Measurements from ENCODE around the gene USP13.
"Not testable (repeated sequence)": the region's sequence is repeated elsewhere in the genome, so short reads cannot be mapped to it uniquely, and the experiment has no call there.

The USP13 gene

GRCh38 chr3:179655236-179655635, 2.4 kb downstream of the USP13 start:
- no peak for DNase-seq

GRCh38 chr3:179658606-179659005, 5.8 kb downstream of the USP13 start:
- no peak for DNase-seq

- DNase-seq: no peak
Measured at GRCh38 chr3:179660872-179661271, 8.0 kb downstream of the USP13 start.

- no peak for DNase-seq
Measured at GRCh38 chr3:179661777-179662176, 8.9 kb downstream of the USP13 start.

GRCh38 chr3:179663093-179663492, 10.3 kb downstream of the USP13 start:
- no peak for DNase-seq

- no peak for DNase-seq
Measured at GRCh38 chr3:179666030-179666429, 13.2 kb downstream of the USP13 start.

- DNase-seq: no peak
Measured at GRCh38 chr3:179666436-179667035, 13.7 kb downstream of the USP13 start.

- no peak for DNase-seq
Measured at GRCh38 chr3:179668429-179668828, 15.6 kb downstream of the USP13 start.

GRCh38 chr3:179670311-179670710, 17.5 kb downstream of the USP13 start:
- no peak for DNase-seq

GRCh38 chr3:179671309-179671708, 18.5 kb downstream of the USP13 start:
- no peak for DNase-seq

GRCh38 chr3:179671747-179672242, 19.0 kb downstream of the USP13 start:
- DNase-seq: no peak

GRCh38 chr3:179672918-179673317, 20.1 kb downstream of the USP13 start:
- no peak for DNase-seq

- no peak for DNase-seq
Measured at GRCh38 chr3:179673523-179673922, 20.7 kb downstream of the USP13 start.

GRCh38 chr3:179676081-179676480, 23.2 kb downstream of the USP13 start:
- no peak for DNase-seq

GRCh38 chr3:179677884-179678283, 25.0 kb downstream of the USP13 start:
- no peak for DNase-seq

- no peak for DNase-seq
Measured at GRCh38 chr3:179681492-179682263, 28.8 kb downstream of the USP13 start.

GRCh38 chr3:179682426-179683080, 29.7 kb downstream of the USP13 start:
- DNase-seq: no peak

- not testable (repeated sequence) for DNase-seq
Measured at GRCh38 chr3:179683286-179683685, 30.4 kb downstream of the USP13 start.

GRCh38 chr3:179687967-179688535, 35.2 kb downstream of the USP13 start:
- DNase-seq: peak in 1 of 5 experiments; percentile 79

- DNase-seq: peak in 1 of 5 experiments; percentile 36
Measured at GRCh38 chr3:179688850-179689249, 36.0 kb downstream of the USP13 start.

GRCh38 chr3:179694731-179695130, 41.9 kb downstream of the USP13 start:
- no peak for DNase-seq

- DNase-seq: no peak
Measured at GRCh38 chr3:179695672-179696313, 43.0 kb downstream of the USP13 start.

Data from T-helper 2 cell (primary cell).